ENCODE data around the gene RPS15. TPM values are rescaled to one million over a fixed set of nuclear protein-coding genes. Genes with fewer than 3 reads are reported as not detected.

Gene RPS15
- total and polyA plus RNA-seq, 2 of the 13 experiments (the other 11 are each of a cell fraction or from before 2014, with no cell fraction given) = 695 to 1,411 TPM

DNA sequence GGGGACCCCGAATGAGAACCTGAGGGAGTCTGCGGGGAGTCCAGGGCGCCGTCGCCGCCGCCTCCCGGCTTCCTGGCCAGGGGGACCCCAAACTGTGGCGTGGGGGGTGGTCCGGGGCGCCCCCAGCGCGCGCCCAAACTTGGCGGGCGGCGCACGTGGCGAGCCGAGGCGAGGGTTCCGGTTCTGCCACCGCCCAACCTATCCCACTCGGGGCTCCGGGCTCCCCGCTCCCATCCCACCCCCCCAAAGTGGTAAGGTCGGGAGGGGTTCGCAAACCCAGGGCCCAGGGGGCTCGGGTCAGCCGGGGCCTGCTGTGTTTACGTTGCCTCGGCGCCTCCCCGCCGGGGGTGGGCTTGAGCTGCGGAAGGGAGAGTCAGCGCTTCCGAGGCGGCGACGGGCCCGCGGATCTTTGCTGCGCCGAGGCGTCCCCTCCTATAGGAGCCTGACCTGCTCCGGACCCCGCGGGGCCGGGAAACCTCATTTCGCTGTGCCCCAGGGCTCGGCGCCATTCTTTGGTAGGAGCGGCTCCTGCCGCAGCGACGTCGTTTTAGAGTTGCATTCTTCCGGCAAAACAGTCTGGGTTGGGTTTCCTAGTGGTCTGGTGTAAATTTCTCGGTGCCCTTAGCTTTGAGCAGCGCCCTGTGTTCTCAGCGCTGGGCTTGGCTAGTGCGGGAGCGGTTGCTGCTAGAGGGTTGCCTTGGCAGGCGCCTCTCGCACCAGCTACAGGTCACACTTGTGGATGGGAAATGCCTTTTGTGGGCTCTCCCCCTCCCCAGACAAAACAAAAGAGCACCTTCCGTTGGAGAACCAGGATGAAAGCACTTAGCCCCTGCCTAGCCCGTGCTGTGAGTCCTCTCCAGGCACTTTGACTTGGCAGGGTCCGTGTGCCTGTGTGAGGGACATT lies 29.6 kb upstream of the RPS15 start (continued):
- TF ChIP-seq, protein P1, sequence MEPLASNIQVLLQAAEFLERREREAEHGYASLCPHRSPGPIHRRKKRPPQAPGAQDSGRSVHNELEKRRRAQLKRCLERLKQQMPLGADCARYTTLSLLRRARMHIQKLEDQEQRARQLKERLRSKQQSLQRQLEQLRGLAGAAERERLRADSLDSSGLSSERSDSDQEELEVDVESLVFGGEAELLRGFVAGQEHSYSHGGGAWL (CRISPR knock-in tag; IDR thresholded peaks at IDR 0.05) = peak; percentile 35; the same call in 1 of the 2 replicates
- no peak for TF ChIP-seq NKX3-1 (CRISPR knock-in tag; IDR thresholded peaks at IDR 0.05)
- no peak; the same call in 1 of the 2 replicates for TF ChIP-seq ZNF615 (CRISPR knock-in tag; IDR thresholded peaks at IDR 0.05; ENCODE audit: borderline replicate concordance)
- TF ChIP-seq, protein P2, sequence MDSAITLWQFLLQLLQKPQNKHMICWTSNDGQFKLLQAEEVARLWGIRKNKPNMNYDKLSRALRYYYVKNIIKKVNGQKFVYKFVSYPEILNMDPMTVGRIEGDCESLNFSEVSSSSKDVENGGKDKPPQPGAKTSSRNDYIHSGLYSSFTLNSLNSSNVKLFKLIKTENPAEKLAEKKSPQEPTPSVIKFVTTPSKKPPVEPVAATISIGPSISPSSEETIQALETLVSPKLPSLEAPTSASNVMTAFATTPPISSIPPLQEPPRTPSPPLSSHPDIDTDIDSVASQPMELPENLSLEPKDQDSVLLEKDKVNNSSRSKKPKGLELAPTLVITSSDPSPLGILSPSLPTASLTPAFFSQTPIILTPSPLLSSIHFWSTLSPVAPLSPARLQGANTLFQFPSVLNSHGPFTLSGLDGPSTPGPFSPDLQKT (CRISPR knock-in tag; IDR thresholded peaks at IDR 0.05; ENCODE audit: borderline replicate concordance) = no peak
- no peak for TF ChIP-seq MATR3 (CRISPR knock-in tag; IDR thresholded peaks at IDR 0.05)
- TF ChIP-seq KAT7 (CRISPR knock-in tag; IDR thresholded peaks at IDR 0.05; ENCODE audit: borderline replicate concordance) = peak; percentile 73; the same call in 1 of the 2 replicates
- no peak for TF ChIP-seq ZNF878 (CRISPR knock-in tag; IDR thresholded peaks at IDR 0.05)
- no peak for TF ChIP-seq NFKBIZ (CRISPR knock-in tag; IDR thresholded peaks at IDR 0.05)
- no peak; the same call in 1 of the 2 replicates for TF ChIP-seq ZSCAN12 (CRISPR knock-in tag; IDR thresholded peaks at IDR 0.05)
- 0 out of 2 replicates have a peak, but pooled peaks have one; percentile 37 for TF ChIP-seq REL (CRISPR knock-in tag; conservative IDR thresholded peaks at IDR 0.05)
- TF ChIP-seq GATAD2A (CRISPR knock-in tag; IDR thresholded peaks at IDR 0.05) = no peak
- TF ChIP-seq ZNF772 (CRISPR knock-in tag; IDR thresholded peaks at IDR 0.05) = peak; percentile 73; the same call in 1 of the 2 replicates
- TF ChIP-seq, protein P3, sequence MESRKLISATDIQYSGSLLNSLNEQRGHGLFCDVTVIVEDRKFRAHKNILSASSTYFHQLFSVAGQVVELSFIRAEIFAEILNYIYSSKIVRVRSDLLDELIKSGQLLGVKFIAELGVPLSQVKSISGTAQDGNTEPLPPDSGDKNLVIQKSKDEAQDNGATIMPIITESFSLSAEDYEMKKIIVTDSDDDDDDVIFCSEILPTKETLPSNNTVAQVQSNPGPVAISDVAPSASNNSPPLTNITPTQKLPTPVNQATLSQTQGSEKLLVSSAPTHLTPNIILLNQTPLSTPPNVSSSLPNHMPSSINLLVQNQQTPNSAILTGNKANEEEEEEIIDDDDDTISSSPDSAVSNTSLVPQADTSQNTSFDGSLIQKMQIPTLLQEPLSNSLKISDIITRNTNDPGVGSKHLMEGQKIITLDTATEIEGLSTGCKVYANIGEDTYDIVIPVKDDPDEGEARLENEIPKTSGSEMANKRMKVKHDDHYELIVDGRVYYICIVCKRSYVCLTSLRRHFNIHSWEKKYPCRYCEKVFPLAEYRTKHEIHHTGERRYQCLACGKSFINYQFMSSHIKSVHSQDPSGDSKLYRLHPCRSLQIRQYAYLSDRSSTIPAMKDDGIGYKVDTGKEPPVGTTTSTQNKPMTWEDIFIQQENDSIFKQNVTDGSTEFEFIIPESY (CRISPR knock-in tag; IDR thresholded peaks at IDR 0.05) = no peak
- peak; percentile 66 for TF ChIP-seq AGO2 (optimal IDR thresholded peaks at IDR 0.05; ENCODE audit: low read depth, low read length)
- no peak for TF ChIP-seq ZNF674 (CRISPR knock-in tag; IDR thresholded peaks at IDR 0.05; ENCODE audit: low read depth)
- TF ChIP-seq, protein P4, sequence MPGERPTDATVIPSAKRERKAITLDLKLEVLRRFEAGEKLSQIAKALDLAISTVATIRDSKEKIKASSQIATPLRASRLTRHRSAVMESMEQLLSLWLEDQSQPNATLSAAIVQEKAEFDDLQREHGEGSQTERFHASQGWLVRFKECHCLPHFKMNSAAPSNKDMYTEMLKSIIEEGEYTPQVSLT (CRISPR knock-in tag; IDR thresholded peaks at IDR 0.05; ENCODE audit: borderline replicate concordance, low read depth) = no peak
- TF ChIP-seq, protein P5, sequence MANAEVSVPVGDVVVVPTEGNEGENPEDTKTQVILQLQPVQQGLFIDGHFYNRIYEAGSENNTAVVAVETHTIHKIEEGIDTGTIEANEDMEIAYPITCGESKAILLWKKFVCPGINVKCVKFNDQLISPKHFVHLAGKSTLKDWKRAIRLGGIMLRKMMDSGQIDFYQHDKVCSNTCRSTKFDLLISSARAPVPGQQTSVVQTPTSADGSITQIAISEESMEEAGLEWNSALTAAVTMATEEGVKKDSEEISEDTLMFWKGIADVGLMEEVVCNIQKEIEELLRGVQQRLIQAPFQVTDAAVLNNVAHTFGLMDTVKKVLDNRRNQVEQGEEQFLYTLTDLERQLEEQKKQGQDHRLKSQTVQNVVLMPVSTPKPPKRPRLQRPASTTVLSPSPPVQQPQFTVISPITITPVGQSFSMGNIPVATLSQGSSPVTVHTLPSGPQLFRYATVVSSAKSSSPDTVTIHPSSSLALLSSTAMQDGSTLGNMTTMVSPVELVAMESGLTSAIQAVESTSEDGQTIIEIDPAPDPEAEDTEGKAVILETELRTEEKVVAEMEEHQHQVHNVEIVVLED (CRISPR knock-in tag; IDR thresholded peaks at IDR 0.05; ENCODE audit: borderline replicate concordance) = no peak
- TF ChIP-seq NR3C1 (CRISPR knock-in tag; IDR thresholded peaks at IDR 0.05) = no peak
- TF ChIP-seq ZFX (CRISPR knock-in tag; IDR thresholded peaks at IDR 0.05; ENCODE audit: low read depth) = peak; percentile 47; the same call in 1 of the 2 replicates
- TF ChIP-seq ZNF292 (CRISPR knock-in tag; IDR thresholded peaks at IDR 0.05; ENCODE audit: borderline replicate concordance, low read depth) = no peak
- no peak for TF ChIP-seq ZNF598 (CRISPR knock-in tag; IDR thresholded peaks at IDR 0.05; ENCODE audit: borderline replicate concordance)
- TF ChIP-seq KLF9 (CRISPR knock-in tag; IDR thresholded peaks at IDR 0.05; ENCODE audit: low read depth) = no peak
- 0 out of 2 replicates have a peak, but pooled peaks have one; percentile 9 for TF ChIP-seq ELF1 (CRISPR knock-in tag; IDR thresholded peaks at IDR 0.05)
- TF ChIP-seq FLYWCH1 (CRISPR knock-in tag; IDR thresholded peaks at IDR 0.05) = no peak
- TF ChIP-seq ZNF564 (CRISPR knock-in tag; IDR thresholded peaks at IDR 0.05) = peak; percentile 16; the same call in 1 of the 2 replicates
